HG02870 (cell line): ENCODE data around the gene AEBP2.
"Not testable (repeated sequence)": the region's sequence is repeated elsewhere in the genome, so short reads cannot be mapped to it uniquely, and the experiment has no call there.

Experiments used
- ATAC-seq: cut with Tn5 transposase; IDR thresholded peaks from one replicate; pipeline ENCODE4 v1.9.1; 2021; ENCODE audit warnings: mild to moderate bottlenecking, moderate library complexity; ENCODE audit not compliant: unreplicated experiment

AEBP2 gene, protein sequence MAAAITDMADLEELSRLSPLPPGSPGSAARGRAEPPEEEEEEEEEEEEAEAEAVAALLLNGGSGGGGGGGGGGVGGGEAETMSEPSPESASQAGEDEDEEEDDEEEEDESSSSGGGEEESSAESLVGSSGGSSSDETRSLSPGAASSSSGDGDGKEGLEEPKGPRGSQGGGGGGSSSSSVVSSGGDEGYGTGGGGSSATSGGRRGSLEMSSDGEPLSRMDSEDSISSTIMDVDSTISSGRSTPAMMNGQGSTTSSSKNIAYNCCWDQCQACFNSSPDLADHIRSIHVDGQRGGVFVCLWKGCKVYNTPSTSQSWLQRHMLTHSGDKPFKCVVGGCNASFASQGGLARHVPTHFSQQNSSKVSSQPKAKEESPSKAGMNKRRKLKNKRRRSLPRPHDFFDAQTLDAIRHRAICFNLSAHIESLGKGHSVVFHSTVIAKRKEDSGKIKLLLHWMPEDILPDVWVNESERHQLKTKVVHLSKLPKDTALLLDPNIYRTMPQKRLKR

DNA sequence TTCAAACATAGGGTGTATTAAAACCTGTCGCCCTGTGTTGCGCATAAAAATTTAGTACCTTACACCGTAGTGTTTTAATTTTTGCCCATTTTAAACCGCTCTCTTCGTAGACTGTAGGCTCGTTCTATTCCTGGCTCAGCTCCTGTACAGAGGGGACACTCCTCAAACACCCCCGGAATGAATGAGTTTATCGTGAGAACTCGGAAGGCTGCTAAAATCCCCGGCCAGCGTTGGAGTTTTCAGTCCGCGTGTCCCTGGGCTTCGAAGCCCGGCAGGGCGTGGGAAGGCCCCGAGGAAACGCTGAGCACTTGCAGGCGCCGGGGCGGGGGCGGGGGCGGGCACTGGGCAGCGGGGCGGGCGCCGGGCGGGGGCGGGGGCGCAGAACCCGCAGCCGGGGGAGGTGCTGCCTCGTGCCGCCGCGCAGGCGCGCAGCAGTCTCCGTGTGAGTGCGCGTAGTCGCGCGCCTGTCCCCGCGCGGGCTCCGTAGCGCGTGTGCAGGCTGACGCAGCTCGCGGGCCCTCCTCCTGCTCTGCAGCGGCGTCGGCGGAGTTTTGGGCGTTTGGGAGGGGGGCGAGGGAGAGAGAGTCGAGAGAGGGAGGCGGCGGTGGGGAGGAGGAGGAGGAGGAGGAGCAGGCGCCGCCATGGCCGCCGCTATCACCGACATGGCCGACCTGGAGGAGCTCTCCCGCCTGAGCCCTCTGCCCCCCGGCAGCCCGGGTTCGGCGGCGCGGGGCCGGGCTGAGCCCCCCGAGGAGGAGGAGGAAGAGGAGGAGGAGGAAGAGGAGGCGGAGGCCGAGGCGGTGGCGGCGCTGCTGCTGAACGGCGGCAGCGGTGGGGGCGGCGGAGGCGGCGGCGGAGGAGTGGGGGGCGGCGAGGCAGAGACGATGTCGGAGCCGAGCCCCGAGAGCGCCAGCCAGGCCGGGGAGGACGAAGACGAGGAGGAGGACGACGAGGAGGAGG is at the start of gene AEBP2:
Gene AEBP2, plus strand, starts transcription at position 434 of the 960 bp plus-strand sequence. Its CDS starts 208 bp downstream, at position 642.
- peak; percentile 66 for ATAC-seq

DNA sequence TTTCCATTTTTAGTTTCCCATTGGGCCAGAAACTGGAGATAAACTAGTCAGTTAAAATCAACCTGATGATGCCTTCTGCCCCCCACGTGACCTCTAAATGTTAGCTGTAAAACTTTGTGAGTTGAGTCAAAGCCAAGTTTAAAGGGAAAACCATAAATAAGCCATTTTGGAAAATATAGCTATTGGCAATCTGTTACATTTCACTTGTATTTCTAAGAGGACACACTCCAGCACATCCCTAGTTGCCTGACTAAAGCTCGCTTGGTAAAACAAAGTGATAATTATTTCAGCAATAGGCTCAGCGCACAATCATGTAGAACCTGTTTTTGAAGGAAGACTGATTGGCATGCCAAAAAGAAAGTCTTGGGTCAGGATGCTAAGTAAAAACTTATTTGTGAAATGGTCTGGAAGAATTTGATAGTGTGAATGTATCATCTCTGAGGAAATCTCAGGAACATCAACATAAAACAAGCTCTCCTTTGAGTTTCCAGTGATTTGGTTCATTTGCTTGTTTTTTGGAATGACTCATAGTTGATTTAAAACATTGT is 49.2 kb upstream of the AEBP2 start:
- ATAC-seq, result no peak

DNA sequence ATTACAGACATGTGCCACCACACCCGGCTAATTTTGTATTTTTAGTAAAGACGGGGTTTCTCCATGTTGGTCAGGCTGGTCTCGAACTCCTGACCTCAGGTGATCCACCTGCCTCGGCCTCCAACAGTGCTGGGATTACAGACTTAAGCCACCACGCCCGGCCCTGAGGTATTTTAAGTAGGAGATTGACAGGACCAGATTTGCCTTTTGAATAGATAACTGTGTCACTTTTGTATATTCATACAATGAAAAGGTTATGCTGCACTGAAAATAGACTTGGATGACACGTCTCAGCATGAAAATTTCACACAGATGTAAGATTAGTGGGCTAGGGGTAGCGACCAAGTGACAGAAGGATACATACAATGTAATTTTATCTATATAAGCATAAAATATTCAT is 46.6 kb upstream of the AEBP2 start:
- not testable (repeated sequence) for ATAC-seq

DNA sequence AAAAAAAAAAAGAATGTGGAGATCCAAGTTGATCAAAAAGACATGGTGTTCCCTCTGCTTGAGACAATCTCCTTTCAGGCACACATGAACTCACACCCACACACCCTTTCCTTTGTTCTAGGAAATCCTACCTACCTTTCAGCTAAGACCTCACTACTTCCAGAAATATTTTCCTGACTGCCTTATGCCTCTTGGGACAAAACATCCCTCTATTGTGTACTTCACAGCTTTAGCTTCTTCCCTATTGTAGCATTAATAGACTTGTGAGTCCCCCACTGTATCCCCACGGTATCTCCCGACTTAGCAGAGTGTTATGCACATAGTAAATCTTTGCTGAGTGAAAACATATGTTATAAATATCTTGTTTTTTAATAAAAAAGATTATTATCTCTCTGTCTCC is 44.9 kb upstream of the AEBP2 start:
- ATAC-seq, result no peak

DNA sequence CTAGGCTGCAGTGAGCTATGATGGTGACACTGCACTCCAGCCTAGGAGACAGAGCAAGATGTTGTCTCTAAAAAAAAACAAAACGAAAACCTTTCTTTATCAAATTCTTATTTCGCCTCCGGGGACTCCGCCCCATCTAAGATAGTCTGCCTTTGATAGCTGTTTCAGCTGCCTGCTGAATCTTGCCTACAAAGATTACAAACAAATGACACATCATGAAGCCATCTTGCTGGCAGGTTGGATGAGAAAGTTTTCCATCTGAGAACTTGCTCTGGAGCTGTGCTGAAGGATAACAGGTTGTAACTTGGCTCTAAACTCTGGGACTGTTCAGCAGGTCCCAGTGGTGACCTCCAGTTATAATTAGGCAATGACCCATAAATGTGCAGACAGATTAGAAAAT is 41.8 kb upstream of the AEBP2 start:
- no peak for ATAC-seq

DNA sequence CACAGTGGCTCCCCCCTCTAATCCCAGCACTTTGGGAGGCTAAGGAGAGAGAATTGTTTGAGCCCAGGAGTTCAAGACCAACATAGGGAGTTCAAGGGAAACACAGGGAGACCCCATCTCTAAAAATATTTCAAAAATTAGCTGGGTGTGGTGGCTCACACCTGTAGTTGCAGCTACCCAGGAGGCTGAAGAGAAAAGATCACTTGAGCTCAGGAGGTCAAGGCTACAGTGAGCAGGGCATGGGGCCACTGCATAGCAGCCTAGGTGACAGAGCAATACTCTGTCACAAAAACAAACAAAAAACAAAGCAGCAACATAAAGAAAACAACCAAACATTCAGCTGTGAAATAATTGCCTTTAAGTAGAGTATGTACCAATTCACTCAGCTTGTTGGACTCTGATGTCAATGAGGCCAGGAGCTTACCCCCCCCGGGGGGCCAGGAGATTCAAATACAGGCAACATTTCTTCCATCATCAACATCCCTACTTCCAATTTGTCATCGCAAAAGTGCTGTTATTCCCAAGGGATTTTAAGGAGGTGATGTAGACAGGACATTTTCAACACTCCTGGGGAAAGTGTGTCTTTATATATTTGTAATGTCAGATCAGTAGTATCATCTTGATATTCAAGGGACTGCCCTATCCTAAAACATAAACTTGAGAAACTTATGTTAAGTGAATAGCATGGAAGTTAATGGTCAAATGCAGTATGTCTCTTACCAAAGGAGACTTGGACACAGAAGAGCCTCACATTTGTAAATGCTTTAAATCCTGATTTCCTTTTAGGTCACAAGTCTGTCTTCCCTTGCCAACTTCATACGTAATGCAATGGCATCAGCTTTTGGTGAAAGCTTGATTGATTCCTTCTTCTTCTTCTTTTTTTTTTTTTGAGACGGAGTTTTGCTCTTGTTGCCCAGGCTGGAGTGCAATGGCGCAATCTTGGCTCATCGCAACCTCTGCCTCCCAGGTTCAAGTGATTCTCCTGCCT is 40.6 kb upstream of the AEBP2 start:
- no peak for ATAC-seq

DNA sequence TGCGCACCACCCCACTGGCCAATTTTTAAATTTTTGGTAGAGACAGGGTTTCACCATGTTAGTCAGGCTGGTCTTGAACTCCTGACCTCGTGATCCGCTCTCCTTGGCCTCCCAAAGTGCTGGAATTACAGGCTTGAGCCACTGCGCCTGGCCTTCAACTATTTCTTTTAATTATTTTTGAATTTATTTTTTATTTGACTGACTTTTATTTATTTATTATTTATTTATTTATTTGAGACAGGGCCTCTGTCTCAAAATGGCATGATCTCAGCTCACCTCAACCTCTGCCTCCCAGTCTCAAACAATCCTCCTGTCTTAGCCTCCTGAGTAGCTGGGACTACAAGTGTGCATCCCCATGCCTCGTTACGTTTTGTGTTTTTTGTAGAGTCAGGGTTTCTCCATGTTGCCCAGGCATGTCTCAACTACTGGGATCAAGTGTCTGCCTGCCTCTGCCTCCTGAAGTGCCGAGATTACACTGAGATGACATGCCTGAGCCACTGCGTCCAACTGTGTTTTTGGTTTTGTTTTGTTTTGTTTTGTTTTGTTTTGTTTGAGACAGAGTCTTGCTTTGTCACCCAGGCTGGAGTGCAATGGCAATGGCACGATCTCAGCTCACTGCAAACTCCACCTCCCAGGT is 38.5 kb upstream of the AEBP2 start:
- not testable (repeated sequence) for ATAC-seq

DNA sequence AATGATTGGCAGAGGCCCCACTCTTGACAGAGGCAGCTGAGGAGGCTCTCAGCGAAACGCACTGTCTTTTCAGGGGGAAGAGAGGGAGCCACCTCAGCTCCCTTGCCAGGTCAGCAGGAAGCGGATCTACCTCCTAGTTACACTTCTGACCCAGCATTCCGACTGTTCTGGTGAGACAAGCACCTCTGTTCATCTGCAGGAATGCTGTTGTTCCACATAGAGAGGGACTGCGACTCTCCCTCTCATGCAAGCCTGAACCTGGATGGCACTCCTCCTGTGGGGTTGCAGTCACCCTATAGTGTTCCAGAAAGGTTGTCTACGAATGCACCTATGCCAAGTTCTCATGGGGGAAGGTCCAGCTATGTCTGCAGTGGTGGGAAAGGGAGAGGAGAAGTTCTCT is 37.1 kb upstream of the AEBP2 start:
- no peak for ATAC-seq

DNA sequence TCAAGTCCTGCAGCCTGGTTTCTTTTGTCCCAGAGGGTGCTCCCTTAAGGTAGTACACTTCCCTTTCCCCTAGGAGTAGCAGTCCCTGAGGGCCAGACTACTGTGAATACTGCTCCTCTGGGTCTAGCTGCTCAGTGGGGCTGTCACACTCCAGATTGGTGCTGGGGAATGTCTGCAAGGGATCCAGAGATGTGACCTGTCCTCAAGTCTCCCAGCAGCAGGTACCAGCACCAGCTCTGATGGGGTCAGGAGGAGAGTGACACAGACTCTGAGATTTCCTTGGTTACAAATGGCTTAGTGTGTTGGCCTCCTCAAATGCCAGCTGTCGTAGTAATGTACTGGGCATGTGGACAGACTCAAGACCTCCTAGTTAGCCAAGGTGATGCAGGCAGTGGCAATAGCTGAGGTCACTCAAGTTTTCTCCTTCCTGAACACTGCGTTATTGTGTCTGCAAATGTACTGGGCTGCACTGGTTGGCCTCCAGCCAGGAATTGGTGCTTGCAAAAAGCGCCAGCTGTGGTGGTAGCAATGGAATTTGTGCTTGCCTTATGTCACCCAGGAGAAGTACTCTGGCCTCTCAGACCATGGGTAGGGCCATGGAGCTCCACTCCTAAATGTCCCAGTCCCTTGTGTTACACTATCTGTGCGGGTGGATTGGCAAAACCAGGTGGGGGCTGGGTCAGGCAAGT is 36.4 kb upstream of the AEBP2 start:
- no peak for ATAC-seq

DNA sequence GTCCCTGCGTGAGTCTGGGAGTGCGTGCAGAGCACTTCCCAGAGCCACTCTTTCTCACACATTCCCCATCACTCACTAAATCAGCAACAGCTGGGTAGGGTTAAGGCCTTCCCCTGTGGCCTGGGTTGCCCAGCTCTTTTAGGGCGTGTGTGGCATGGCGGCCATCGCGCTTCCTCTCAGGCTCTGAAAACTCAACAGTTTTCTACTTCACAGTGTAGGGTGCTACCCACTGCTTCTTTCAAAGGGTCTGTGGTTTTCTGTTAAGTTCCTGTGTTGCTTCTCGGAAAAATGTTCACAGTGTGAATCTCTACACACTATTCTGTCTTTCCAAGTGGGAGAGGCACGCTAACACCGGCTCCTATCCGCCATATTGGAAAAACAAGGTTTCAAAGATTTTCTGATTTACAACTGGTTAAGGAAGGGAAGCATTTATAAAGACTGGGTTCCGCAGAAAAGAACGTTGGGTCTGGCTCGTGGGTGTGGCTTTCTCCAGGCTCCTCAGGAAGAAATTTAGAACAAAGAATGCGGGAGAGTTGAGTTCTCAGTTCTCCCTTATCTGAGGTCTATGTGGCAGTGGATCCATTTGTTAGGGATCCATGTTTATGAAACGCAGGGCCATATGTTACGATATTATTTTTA is 34.9 kb upstream of the AEBP2 start:
- no peak for ATAC-seq

DNA sequence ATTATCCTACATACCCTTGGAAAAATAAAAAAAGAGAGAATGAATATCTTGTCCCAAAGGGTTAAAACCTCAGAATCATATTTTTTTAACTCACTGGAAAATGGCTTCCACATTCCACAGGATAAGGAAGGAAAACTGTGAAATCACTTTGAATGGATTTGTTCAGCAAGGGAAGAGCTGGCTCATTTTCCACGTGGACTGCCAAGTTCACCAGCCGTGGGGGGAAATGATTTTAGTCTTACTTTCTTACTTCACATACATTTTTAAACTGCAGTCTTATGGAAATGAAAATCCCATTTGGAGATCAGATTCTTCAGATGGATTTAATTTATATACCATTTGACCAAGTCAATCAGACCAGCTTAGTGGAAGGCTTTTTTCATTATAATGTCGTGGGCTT is 29.9 kb upstream of the AEBP2 start:
- ATAC-seq, result no peak

DNA sequence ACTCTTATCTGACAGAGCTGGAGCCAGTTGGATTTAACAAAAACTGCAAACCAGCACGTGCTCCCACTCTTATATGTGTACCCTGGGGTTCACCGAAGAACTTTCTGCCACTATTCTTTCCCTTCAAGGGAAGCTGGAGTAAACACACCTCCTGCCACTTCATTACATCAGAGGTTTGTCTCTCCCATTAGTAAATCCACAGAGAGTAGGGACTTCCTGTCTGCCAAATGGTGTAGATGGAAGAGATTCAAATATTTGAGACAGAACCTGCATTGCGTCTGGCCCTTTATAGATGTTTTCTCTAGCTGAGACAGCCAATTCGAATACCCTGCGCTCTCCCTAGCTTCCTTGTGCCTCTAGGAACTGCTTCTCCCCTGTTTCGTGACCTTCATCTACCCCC is 29.1 kb upstream of the AEBP2 start:
- no peak for ATAC-seq

DNA sequence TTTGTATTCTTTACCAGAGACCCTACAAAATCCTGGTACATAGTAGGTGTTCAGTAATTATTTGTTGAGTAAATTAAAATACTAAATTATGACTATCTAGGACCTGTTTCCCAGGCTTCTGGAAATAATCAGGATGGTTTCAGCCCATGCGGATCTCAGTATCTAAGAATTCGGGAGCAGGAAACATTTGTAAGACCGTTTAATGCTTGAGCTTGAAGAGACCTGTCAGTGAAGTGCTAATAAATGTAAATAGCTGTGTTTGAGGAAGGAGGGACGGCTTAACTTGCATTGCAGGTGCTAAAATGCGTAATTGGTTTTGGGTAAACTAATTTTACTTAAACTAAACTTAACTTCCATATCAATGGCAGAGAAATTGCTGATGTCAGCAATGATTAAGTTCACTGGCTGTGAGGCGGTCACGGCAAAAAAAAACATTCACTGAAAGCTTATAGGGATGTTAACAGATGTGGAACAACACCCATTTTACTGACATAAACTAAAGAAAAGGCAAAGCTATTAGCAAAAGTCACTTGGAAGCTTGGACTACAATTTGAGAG is 28.6 kb upstream of the AEBP2 start:
- no peak for ATAC-seq

DNA sequence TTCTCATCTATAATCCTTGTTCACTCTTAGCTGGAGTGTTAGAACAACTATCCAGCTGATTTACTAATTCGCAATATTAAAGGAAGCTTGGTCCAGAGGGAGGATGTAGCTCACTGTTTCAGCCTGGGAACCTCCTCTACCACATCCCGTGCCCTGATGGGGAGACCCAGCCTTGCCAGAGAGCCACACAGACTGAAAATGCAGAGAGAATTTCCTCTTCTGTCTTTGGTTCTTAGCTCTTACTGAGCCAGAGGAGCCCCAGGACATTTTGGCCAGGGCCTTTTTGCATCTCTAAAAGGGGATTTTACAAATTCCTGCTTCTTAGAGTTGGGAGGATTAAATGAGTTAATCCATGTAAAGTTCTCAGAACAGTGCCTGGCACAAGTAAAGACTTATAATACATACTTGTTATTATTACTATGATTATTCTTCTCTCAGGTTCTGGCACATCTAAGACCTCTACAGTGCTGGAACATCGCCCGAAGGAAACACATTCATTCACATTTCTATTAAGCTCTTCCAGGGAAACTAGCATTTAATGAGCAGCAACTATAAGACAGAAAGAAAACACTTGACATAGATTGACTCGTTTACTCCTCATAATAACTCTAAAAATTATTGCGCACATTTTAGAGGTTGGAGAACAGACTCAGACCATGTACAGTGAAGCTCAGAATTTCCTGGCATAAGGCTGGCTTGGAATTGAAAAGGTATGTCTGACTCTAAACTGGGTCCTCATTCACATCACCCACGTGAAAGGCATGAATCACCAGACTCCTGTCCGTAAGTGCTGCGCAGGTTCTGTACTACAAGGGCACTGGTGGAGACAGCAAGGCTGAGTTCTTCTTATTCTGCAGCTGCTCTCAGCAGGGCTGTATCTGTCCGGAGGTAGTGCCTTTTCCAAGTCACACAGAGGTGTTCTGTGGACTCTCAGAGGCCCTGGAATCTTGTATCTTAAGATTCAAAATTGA is 27.8 kb upstream of the AEBP2 start:
- ATAC-seq, result no peak

DNA sequence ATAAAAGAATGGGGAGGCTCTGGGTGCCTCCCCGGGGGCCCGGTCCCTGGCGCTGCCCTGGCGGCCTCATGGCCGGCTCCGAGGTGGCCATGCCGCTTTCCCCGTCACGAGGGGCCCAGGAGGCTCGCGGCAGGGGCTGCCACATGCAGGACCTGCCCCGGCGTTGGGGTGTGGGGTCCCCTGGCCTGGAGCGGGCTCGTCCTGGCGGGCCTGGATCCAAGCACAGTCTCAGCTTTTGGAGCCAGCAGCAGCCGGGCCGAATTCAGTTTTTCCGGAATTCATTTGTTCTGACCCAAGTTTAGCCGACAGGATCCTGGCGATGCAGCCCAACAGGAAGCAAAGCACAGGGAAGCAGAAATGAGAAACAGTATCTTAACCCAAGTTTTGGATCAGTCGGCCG is 26.4 kb upstream of the AEBP2 start:
- ATAC-seq, result no peak

DNA sequence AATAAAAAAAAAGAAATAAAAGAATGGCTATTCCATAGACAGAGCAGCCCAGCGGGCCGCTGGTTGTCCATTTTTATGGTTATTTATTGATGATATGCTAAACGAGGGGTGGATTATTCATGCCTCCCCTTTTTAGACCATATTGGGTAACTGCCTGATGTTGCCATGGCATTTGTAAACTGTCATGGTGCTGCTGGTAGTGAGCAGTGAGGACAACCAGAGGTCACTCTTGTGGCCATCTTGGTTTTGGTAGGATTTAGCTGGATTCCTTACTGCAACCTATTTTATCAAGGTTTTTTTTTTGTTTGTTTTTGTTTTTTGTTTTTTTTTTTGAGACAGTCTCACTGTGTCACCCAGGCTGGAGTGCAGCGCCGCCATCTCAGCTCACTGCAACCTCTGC is 25.7 kb upstream of the AEBP2 start:
- not testable (repeated sequence) for ATAC-seq

DNA sequence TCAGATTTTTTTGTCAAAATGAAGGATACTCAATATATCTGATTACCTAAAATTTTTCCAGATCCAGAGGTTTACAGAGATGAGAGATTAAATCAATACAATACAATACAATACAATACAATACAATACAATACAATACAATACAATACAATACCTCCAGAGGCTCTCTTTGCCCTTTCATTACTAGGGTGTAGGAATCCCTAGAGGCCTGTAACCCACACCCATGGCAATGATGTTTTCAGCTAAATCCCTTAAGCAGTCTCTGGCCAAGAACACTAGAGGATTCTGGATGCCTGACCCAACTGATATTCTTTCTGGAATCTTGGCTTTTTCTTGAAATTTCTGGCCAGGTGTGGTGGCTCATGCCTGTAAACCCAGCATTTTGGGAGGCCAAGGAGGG is 23.7 kb upstream of the AEBP2 start:
- no peak for ATAC-seq
